Ascending aorta (tissue), 2 donors: Measurements from ENCODE around the gene PARP6. TPM values are rescaled to one million over a fixed set of nuclear protein-coding genes. Genes with fewer than 3 reads are reported as not detected.

Experiments
- DNase-seq, 2 donors: peaks; one replicate each; pipeline ENCODE4 v3.0.0-alpha.2; 2019; ENCODE audit warnings: low spot score in 2 of 2
- H3K27ac ChIP-seq, 2 donors: fragments of 200-600 bp; sonication (generic); one replicate each; pipeline ENCODE4 v1.5.1; 2016 to 2017; ENCODE audit warnings: mild to moderate bottlenecking in 1 of 2
- H3K27me3 ChIP-seq: fragments of 200-600 bp; sonication (generic); one replicate; pipeline ENCODE4 v1.5.1; 2017
- H3K36me3 ChIP-seq, 2 donors: fragments of 200-600 bp; sonication (generic); one replicate each; pipeline ENCODE4 v1.5.1; 2016
- H3K4me1 ChIP-seq, 2 donors: fragments of 200-600 bp; sonication (generic); one replicate each; pipeline ENCODE4 v1.5.1; 2016 to 2017; ENCODE audit warnings: mild to moderate bottlenecking in 1 of 2
- H3K4me3 ChIP-seq, 2 donors: fragments of 200-600 bp; sonication (generic); one replicate each; pipeline ENCODE4 v1.5.1; 2016 to 2017; ENCODE audit warnings: mild to moderate bottlenecking in 1 of 2
- H3K9me3 ChIP-seq, 2 donors: fragments of 200-600 bp; sonication (generic); one replicate each; pipeline ENCODE4 v1.5.1; 2016
- intact Hi-C: fragments of 100-400 bp; cut with DNase I; formaldehyde crosslinking; loops from one replicate; pipeline ENCODE4 v1.15.1; 2023
- total RNA-seq: library from RNA; depleted of rRNA; stranded (reverse); fragments of >200 nt; gene quantifications from one replicate; pipeline ENCODE4 v1.1.0, GENCODE V29; 2016
- TF ChIP-seq, protein P1 (sequence below), 3 experiments: fragments of 200-600 bp in 2 of 3; fragments of 450-650 bp in 1 of 3; sonication (generic) in 2 of 3; IDR thresholded peaks; one replicate each; pipeline ENCODE4 v1.5.1; 2016 to 2019; ENCODE audit warnings: antibody characterized with exemption in 3 of 3, mild to moderate bottlenecking in 1 of 3, moderate library complexity in 1 of 3

The PARP6 gene
- total RNA-seq, 1 donor from 2014 or later, result 26.5 TPM

DNA sequence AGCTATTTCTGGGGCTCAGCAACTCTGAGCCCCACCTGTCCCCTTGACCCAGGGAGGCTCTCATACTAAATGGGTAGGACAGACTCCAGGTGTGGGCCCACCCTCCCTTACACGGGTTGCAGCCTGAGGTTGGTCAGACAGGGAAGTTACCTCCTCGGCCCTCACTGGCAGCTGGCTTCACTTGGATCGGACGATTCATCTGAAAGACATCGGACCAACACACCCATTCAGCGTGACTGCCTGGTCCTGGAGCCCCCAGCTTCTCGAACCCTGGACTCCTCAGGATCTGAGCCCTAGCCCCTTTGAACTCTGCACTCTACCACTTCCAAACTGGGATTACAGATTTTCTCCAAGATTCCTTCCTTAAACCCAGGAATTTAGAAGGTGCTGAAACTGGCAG lies 32.2 kb upstream of the PARP6 start:
- no peak for DNase-seq
- intact Hi-C loops, result no loop called here
- TF ChIP-seq, protein P1, sequence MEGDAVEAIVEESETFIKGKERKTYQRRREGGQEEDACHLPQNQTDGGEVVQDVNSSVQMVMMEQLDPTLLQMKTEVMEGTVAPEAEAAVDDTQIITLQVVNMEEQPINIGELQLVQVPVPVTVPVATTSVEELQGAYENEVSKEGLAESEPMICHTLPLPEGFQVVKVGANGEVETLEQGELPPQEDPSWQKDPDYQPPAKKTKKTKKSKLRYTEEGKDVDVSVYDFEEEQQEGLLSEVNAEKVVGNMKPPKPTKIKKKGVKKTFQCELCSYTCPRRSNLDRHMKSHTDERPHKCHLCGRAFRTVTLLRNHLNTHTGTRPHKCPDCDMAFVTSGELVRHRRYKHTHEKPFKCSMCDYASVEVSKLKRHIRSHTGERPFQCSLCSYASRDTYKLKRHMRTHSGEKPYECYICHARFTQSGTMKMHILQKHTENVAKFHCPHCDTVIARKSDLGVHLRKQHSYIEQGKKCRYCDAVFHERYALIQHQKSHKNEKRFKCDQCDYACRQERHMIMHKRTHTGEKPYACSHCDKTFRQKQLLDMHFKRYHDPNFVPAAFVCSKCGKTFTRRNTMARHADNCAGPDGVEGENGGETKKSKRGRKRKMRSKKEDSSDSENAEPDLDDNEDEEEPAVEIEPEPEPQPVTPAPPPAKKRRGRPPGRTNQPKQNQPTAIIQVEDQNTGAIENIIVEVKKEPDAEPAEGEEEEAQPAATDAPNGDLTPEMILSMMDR (IDR thresholded peaks at IDR 0.05), result no peak
- Histone ChIP-seq H3K4me1 (no peaks in the 10 kb centered on the region), H3K4me3 (no peak overlapping the region), H3K27me3 (no peaks in the 10 kb centered on the region), H3K36me3 (no peaks in the 10 kb centered on the region), H3K27ac (no peak overlapping the region), H3K9me3 (no peaks in the 10 kb centered on the region)

DNA sequence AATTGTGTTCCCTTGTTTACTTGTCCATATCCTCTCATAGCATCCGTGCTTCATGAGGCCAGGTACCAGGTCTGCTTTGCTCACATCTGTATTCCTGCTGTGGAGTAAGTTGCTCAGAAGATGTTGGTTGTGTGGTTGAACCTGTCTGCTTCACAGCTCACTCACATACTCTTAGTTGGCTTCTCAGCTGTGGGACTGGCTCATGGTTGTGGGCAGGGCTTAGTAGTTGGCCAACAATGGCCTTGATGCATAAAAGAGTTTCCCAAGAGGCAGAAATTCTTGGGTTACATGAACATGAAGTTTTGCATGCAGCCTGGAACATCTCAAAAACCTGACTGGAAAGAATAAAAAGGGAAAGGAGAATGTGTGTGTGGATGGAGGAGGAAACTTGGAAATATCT lies 30.6 kb upstream of the PARP6 start:
- no peaks in the 10 kb centered on the region for H3K4me1 ChIP-seq
- TF ChIP-seq, protein P1 (IDR thresholded peaks at IDR 0.05), result no peak
- H3K9me3 ChIP-seq, result no peaks in the 10 kb centered on the region
- H3K36me3 ChIP-seq, result no peaks in the 10 kb centered on the region
- no peak overlapping the region for H3K4me3 ChIP-seq
- no peaks in the 10 kb centered on the region for H3K27me3 ChIP-seq
- no peak for DNase-seq
- intact Hi-C loops, result no loop called here
- no peak overlapping the region for H3K27ac ChIP-seq

DNA sequence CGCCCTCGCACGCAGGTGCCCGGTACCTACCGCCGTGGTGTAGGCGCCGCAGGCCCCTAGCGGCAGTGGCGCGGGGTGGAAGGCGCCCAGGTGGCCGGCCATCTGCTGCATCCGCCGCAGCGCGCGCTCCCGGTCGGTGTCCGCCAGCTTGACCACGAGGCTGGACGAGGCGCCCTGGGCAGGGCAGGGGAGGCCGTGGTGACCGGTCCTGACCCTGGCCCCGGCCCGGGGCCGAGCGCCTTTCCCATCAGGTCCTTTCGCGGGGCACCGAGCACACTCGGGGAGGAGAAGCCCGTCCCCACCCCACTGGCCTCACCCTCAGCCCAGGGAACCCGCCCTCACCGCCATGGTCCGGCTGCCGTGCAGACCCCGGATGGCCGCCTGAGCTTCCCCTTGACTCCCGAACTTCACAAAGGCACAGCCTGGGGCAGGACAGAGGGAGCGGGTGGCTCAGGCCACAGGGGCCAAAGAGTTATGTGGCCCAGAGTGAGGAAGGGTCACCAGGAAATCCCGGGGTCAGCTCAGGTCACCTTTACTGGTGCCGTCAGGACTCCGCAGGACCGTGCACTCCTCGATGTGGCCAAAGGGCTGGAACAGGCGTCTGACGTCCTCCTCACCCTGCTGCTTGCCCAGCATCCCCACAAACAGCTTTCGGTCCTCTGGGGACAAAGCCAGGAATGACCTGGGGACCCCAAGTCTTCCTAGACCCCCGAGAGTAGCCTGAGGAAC lies 17.4 kb upstream of the PARP6 start:
- H3K27ac ChIP-seq, result no peak overlapping the region
- no peaks in the 10 kb centered on the region for H3K9me3 ChIP-seq
- no peak for DNase-seq
- no peaks in the 10 kb centered on the region for H3K4me1 ChIP-seq
- TF ChIP-seq, protein P1 (IDR thresholded peaks at IDR 0.05), result no peak
- no peak overlapping the region for H3K4me3 ChIP-seq
- no peaks in the 10 kb centered on the region for H3K27me3 ChIP-seq
- intact Hi-C loops, result no loop called here
- H3K36me3 ChIP-seq, result no peaks in the 10 kb centered on the region

DNA sequence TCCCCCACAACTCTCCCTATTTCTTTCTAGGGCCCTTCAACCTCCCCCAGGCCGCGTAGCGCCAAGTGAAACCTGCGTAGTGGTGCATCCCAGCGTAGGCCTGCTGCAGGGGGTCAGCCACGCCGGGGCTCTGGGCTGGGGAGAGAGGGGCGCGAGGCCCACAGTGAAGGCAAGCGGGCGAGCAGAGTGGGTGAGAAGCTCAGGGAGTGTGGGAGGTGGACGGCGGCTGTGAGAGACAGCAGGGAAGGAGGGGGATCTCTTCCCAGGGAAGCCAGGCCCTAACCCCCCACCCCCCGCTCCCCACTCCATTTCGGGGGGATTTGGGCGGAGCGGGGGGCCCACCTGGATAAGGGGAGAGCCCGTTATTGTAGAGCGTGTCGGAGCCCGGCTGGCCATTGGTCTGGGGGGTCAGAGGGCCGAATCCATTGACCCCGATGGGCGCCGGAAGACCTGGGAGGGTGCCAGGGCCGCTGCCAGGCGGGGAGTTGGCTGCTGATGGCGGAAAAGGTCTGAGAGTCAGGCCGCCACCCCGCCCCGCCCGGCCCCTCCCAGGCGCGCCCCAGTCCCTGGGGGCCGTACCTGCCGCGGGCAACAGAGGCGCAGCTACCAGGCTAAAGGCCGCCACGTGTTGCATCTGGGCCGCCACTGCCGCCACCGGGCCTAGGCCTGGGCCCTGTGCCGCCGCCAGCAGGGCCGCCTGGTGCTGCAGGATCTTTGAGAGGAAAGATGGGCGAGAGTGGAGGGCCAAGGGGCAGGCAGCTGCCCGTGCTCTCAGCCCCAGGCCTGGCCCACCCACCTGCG lies 16.6 kb upstream of the PARP6 start:
- Histone ChIP-seq H3K4me3 (no peak overlapping the region), H3K36me3 (no peaks in the 10 kb centered on the region), H3K4me1 (no peaks in the 10 kb centered on the region), H3K27me3 (no peaks in the 10 kb centered on the region), H3K9me3 (no peaks in the 10 kb centered on the region), H3K27ac (no peak overlapping the region)
- no peak for DNase-seq
- intact Hi-C loops, result no loop called here
- TF ChIP-seq, protein P1 (IDR thresholded peaks at IDR 0.05), result no peak

DNA sequence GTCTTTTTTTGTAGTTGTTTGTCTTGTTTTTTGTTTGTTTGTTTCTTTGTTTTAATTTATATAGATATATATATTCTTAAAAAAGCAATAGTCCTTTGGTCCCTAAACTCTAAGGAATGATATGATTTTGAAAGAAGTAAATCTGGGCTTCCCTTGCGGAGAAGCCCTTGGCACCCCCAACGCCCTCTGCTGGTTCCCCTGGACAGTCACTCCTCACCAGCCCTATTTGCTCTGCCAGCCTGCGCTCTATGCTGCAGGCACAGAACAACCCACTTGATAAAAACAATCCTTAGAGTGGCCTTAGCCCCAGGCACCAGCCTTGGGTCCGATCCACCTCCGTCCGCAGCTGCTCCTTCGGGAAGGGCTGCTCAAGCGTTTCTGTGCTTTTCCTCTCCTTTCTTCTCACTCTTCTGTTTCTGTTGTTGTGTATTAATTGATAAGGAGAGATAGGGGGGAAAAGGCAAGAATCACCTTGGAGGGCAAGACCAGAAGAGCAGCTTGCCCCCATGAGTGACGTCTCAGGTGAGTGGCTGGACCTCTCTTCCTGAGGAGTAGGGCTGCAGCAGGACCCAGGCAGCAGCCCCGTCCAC lies 13.7 kb upstream of the PARP6 start:
- TF ChIP-seq, protein P1 (IDR thresholded peaks at IDR 0.05), result peak in 2 of 3 experiments; percentile 33 to 41
- Histone ChIP-seq H3K27me3 (no peaks in the 10 kb centered on the region), H3K36me3 (no peaks in the 10 kb centered on the region), H3K4me1 (no peaks in the 10 kb centered on the region), H3K27ac (no peak overlapping the region), H3K4me3 (no peak overlapping the region), H3K9me3 (no peaks in the 10 kb centered on the region)
- intact Hi-C loops, result loop anchor here (1.0 kb wide), 1 partner anchor 87 kb away; no protein-coding TSS in a partner anchor
- DNase-seq, result no peak
